NB4 (cell line): ENCODE measurements around the gene FERMT3.

Source experiments
- DNase-seq: peaks from one replicate; pipeline ENCODE4 v3.0.0; 2010; ENCODE audit warnings: low read depth
- H3K4me3 ChIP-seq: one replicate; pipeline ENCODE4 v1.5.1; 2011; ENCODE audit warnings: mild to moderate bottlenecking, low read depth, low read length, moderate library complexity
- CTCF ChIP-seq: IDR thresholded peaks from one replicate; pipeline ENCODE4 v1.5.1; 2012; ENCODE audit warnings: low read depth, low read length
- MAX ChIP-seq: IDR thresholded peaks from 2 replicates; pipeline ENCODE4 v1.6.1; 2011; ENCODE audit warnings: low read depth, low read length
- MYC ChIP-seq: IDR thresholded peaks from 2 replicates; pipeline ENCODE4 v1.6.1; 2011; ENCODE audit warnings: low read depth, low read length
- POLR2A ChIP-seq: IDR thresholded peaks from 2 replicates; pipeline ENCODE4 v1.6.1; 2011; ENCODE audit warnings: mild to moderate bottlenecking; ENCODE audit not compliant: insufficient read length; ENCODE audit errors: extremely low read depth

The FERMT3 gene

GRCh38 chr11:64198511-64198910 is 8.0 kb upstream of the FERMT3 start:
- TF ChIP-seq MYC = no peak
- TF ChIP-seq POLR2A = no peak
- no peak for TF ChIP-seq CTCF
- no peak for TF ChIP-seq MAX
- no peak for DNase-seq
- H3K4me3 ChIP-seq = no peak overlapping the region

GRCh38 chr11:64201543-64201942 is 5.0 kb upstream of the FERMT3 start:
- no peak for TF ChIP-seq MAX
- no peak for TF ChIP-seq POLR2A
- TF ChIP-seq MYC = no peak
- TF ChIP-seq CTCF = no peak
- DNase-seq = no peak
- no peak overlapping the region for H3K4me3 ChIP-seq

- H3K4me3 ChIP-seq = no peak overlapping the region
- TF ChIP-seq POLR2A = no peak
- TF ChIP-seq MYC = no peak
- TF ChIP-seq MAX = no peak
- TF ChIP-seq CTCF = no peak
- no peak for DNase-seq
Observed at GRCh38 chr11:64202992-64203391, 3.5 kb upstream of the FERMT3 start.

- TF ChIP-seq MAX (no peak), POLR2A (no peak), CTCF (no peak), MYC (no peak)
- H3K4me3 ChIP-seq = no peak overlapping the region
Observed at GRCh38 chr11:64203421-64204079, 3.0 kb upstream of the FERMT3 start.

GRCh38 chr11:64204080-64204440 is 2.5 kb upstream of the FERMT3 start:
- no peak for TF ChIP-seq POLR2A
- no peak for TF ChIP-seq MYC
- TF ChIP-seq MAX = no peak
- no peak for TF ChIP-seq CTCF
- no peak overlapping the region for H3K4me3 ChIP-seq

More at GRCh38 chr11:64203421-64204079, 3.0 kb upstream of the FERMT3 start:
- no peak for DNase-seq

GRCh38 chr11:64204464-64204989 is 2.0 kb upstream of the FERMT3 start:
- TF ChIP-seq POLR2A = no peak
- TF ChIP-seq MAX = peak; percentile 70
- TF ChIP-seq MYC = peak; percentile 66
- TF ChIP-seq CTCF = peak; percentile 84
- DNase-seq = peak; percentile 95
- H3K4me3 ChIP-seq = no peak overlapping the region

More at GRCh38 chr11:64204080-64204440, 2.5 kb upstream of the FERMT3 start:
- DNase-seq = no peak
